ENCODE measurements around the gene HMCN1.
"Not testable (repeated sequence)": the region's sequence is repeated elsewhere in the genome, so short reads cannot be mapped to it uniquely, and the experiment has no call there.

HMCN1 gene

GRCh38 chr1:186155594-186155993 lies 421.4 kb downstream of the HMCN1 start:
- Mint-ChIP-seq H3K36me3 (ENCODE audit: low read depth) (no peaks in the 10 kb centered on the region), H3K27me3 (peaks cover 10% of the 10 kb centered on the region), H3K4me3 (no peak overlapping the region), H3K4me1 (ENCODE audit: low read depth) (no peaks in the 10 kb centered on the region), H3K27ac (no peak overlapping the region), H3K9me3 (no peaks in the 10 kb centered on the region)

DNA sequence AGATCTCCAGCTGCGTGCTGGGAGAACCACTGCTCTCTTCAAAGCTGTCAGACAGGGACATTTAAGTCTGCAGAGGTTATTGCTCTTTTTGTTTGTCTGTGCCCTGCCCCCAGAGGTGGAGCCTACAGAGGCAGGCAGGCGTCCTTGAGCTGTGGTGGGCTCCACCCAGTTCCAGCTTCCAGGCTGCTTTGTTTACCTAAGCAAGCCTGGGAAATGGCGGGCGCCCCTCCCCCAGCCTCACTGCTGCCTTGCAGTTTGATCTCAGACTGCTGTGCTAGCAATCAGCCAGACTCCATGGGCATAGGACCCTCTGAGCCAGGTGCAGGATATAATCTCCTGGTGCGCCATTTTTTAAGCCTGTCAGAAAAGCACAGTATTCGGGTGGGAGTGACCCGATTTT lies 428.7 kb downstream of the HMCN1 start:
- not testable (repeated sequence) for H3K4me1 Mint-ChIP-seq (ENCODE audit: low read depth); H3K27me3 Mint-ChIP-seq; H3K4me3 Mint-ChIP-seq; H3K27ac Mint-ChIP-seq; H3K9me3 Mint-ChIP-seq; H3K36me3 Mint-ChIP-seq (ENCODE audit: low read depth)

DNA sequence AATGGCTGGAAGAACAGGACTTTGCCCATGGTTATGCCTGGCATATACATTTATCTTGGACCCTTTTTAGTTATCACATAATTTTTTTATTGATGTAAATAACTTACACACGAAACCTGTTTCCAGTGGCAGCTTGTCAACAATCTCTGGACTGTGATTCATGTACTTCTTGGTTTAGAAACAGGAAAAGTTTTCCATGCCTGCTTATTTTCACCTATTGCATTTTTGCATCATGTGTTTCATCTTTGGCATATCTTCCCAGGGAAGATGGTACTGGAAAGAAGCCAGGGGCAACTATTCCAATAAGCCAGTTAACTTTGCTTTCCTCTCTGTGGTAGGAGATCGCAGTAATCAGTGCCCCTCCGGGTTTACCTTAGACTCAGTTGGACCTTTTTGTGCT lies 430.6 kb downstream of the HMCN1 start:
- Mint-ChIP-seq H3K4me3 (no peak overlapping the region), H3K27me3 (peaks cover 10% of the 10 kb centered on the region), H3K36me3 (ENCODE audit: low read depth) (no peaks in the 10 kb centered on the region), H3K9me3 (peaks cover 9% of the 10 kb centered on the region), H3K4me1 (ENCODE audit: low read depth) (no peaks in the 10 kb centered on the region), H3K27ac (no peak overlapping the region)

- peaks cover 9% of the 10 kb centered on the region for H3K9me3 Mint-ChIP-seq
- H3K27me3 Mint-ChIP-seq = peaks cover 10% of the 10 kb centered on the region
Measured at GRCh38 chr1:186165303-186165702, 431.1 kb downstream of the HMCN1 start.

GRCh38 chr1:186167096-186167668 lies 433.0 kb downstream of the HMCN1 start:
- Mint-ChIP-seq H3K4me3 (no peak overlapping the region), H3K36me3 (ENCODE audit: low read depth) (no peaks in the 10 kb centered on the region), H3K9me3 (peaks cover 4% of the 10 kb centered on the region), H3K27ac (no peak overlapping the region), H3K4me1 (ENCODE audit: low read depth) (no peaks in the 10 kb centered on the region), H3K27me3 (peaks cover 10% of the 10 kb centered on the region)

More at GRCh38 chr1:186165303-186165702, 431.1 kb downstream of the HMCN1 start:
- H3K36me3 Mint-ChIP-seq (ENCODE audit: low read depth) = no peaks in the 10 kb centered on the region
- no peak overlapping the region for H3K4me3 Mint-ChIP-seq
- H3K4me1 Mint-ChIP-seq (ENCODE audit: low read depth) = no peaks in the 10 kb centered on the region
- H3K27ac Mint-ChIP-seq = no peak overlapping the region

- H3K9me3 Mint-ChIP-seq = no peaks in the 10 kb centered on the region
- no peaks in the 10 kb centered on the region for H3K36me3 Mint-ChIP-seq (ENCODE audit: low read depth)
- H3K27me3 Mint-ChIP-seq = peaks cover 17% of the 10 kb centered on the region
- H3K4me1 Mint-ChIP-seq (ENCODE audit: low read depth) = no peaks in the 10 kb centered on the region
- H3K27ac Mint-ChIP-seq = no peak overlapping the region
- H3K4me3 Mint-ChIP-seq = no peak overlapping the region
Measured at GRCh38 chr1:186175588-186175987, 441.4 kb downstream of the HMCN1 start.

- H3K4me1 Mint-ChIP-seq (ENCODE audit: low read depth) = peaks cover 2% of the 10 kb centered on the region
- H3K9me3 Mint-ChIP-seq = no peaks in the 10 kb centered on the region
Measured at GRCh38 chr1:186178426-186179043, 444.3 kb downstream of the HMCN1 start.

GRCh38 chr1:186179231-186179630 lies 445.0 kb downstream of the HMCN1 start:
- H3K27ac Mint-ChIP-seq = no peak overlapping the region
- no peak overlapping the region for H3K4me3 Mint-ChIP-seq
- no peaks in the 10 kb centered on the region for H3K9me3 Mint-ChIP-seq
- peaks cover 20% of the 10 kb centered on the region for H3K27me3 Mint-ChIP-seq
- no peaks in the 10 kb centered on the region for H3K36me3 Mint-ChIP-seq (ENCODE audit: low read depth)
- peaks cover 9% of the 10 kb centered on the region for H3K4me1 Mint-ChIP-seq (ENCODE audit: low read depth)

More at GRCh38 chr1:186178426-186179043, 444.3 kb downstream of the HMCN1 start:
- no peak overlapping the region for H3K27ac Mint-ChIP-seq
- H3K36me3 Mint-ChIP-seq (ENCODE audit: low read depth) = no peaks in the 10 kb centered on the region
- H3K4me3 Mint-ChIP-seq = no peak overlapping the region
- H3K27me3 Mint-ChIP-seq = peaks cover 20% of the 10 kb centered on the region

GRCh38 chr1:186183219-186183618 lies 449.0 kb downstream of the HMCN1 start:
- Mint-ChIP-seq H3K27ac (no peak overlapping the region), H3K27me3 (peaks cover 23% of the 10 kb centered on the region), H3K4me1 (ENCODE audit: low read depth) (peaks cover 24% of the 10 kb centered on the region), H3K4me3 (no peak overlapping the region), H3K36me3 (ENCODE audit: low read depth) (no peaks in the 10 kb centered on the region), H3K9me3 (no peaks in the 10 kb centered on the region)

DNA sequence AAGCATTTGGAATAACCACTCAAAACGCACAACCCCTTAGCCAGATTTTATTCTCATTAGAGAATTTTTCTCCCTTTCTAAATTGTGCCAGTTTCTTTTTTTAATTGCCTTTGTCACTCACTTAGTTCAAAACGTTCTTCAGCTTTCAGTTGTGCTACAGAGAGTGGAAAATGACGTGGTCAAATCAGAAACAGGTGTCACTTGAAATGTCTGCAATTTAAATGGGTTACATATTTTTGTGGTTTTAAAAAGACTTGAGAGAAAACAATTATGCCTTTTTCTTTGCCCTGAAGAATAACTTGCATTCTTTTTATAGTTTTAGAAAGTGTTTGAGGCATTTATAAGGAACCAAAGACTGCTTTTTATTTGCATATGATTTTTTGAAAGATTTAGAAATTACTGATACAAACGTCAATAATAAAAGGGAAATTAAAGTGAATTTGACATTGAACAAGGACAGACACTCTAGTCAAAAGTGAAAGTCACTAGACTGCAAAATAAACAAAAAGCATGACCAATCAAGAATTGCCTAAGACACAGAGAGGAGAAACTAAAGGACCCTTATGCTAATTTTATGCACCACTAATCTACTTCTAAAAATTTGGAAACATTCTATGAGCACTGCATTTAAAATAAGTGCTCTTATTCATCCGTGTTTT lies 449.9 kb downstream of the HMCN1 start:
- no peak overlapping the region for H3K4me3 Mint-ChIP-seq

DNA sequence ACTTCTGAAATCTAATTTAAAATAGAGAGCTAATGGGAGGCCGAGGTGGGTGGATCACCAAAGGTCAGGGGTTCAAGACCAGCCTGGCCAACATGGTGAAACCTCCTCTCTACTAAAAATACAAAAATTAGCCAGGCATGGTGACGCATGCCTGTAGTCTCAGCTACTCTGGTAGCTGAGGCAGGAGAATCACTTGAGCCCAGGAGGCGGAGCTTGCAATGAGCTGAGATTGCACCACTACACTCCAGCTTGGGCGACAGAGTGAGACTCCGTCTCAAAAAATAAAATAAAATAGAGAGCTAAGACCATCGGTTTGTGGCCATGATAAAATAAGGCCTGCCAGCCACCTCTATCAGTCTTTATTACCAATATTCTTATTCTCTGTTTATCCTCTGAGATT lies 452.1 kb downstream of the HMCN1 start:
- not testable (repeated sequence) for H3K36me3 Mint-ChIP-seq (ENCODE audit: low read depth); H3K9me3 Mint-ChIP-seq; H3K27ac Mint-ChIP-seq; H3K4me3 Mint-ChIP-seq
- peaks cover 28% of the 10 kb centered on the region for H3K4me1 Mint-ChIP-seq (ENCODE audit: low read depth)
- H3K27me3 Mint-ChIP-seq = peaks cover 18% of the 10 kb centered on the region

More for the DNA sequence above, 449.9 kb downstream of the HMCN1 start:
- no peak overlapping the region for H3K27ac Mint-ChIP-seq
- H3K27me3 Mint-ChIP-seq = peaks cover 26% of the 10 kb centered on the region
- no peaks in the 10 kb centered on the region for H3K36me3 Mint-ChIP-seq (ENCODE audit: low read depth)
- no peaks in the 10 kb centered on the region for H3K9me3 Mint-ChIP-seq
- peaks cover 28% of the 10 kb centered on the region for H3K4me1 Mint-ChIP-seq (ENCODE audit: low read depth)

GRCh38 chr1:186187601-186188000 lies 453.4 kb downstream of the HMCN1 start:
- Mint-ChIP-seq H3K27ac (peak overlapping the region; percentile 38), H3K9me3 (no peaks in the 10 kb centered on the region), H3K4me3 (no peak overlapping the region), H3K27me3 (peaks cover 18% of the 10 kb centered on the region), H3K36me3 (ENCODE audit: low read depth) (no peaks in the 10 kb centered on the region), H3K4me1 (ENCODE audit: low read depth) (peaks cover 28% of the 10 kb centered on the region)

GRCh38 chr1:186188004-186188539 lies 453.9 kb downstream of the HMCN1 start:
- no peaks in the 10 kb centered on the region for H3K9me3 Mint-ChIP-seq
- H3K4me3 Mint-ChIP-seq = no peak overlapping the region
- H3K27ac Mint-ChIP-seq = peak overlapping the region; percentile 67
- H3K4me1 Mint-ChIP-seq (ENCODE audit: low read depth) = peaks cover 28% of the 10 kb centered on the region
- H3K27me3 Mint-ChIP-seq = peaks cover 18% of the 10 kb centered on the region
- no peaks in the 10 kb centered on the region for H3K36me3 Mint-ChIP-seq (ENCODE audit: low read depth)

DNA sequence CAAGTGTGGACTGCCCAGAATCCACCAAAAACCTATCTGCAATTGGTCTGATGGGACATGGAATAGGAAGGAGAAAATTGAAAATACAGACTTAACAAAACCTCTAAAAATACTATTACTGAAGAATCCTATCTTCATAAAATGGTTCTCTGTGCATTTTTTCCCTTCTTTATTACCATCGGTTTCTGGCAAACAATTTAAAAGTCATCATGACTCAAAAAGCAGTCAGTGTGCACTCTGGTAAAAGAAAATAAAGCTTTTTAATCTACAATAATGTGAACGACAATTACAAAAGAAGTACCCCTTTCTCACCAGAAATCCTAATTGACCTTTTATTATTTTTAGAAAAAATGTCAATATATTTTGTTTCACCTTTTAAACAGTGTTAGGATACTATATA lies 454.5 kb downstream of the HMCN1 start:
- Mint-ChIP-seq H3K4me3 (no peak overlapping the region), H3K36me3 (ENCODE audit: low read depth) (no peaks in the 10 kb centered on the region), H3K27me3 (peaks cover 18% of the 10 kb centered on the region), H3K4me1 (ENCODE audit: low read depth) (peaks cover 24% of the 10 kb centered on the region), H3K27ac (no peak overlapping the region), H3K9me3 (no peaks in the 10 kb centered on the region)

GRCh38 chr1:186189156-186189555 lies 455.0 kb downstream of the HMCN1 start:
- no peaks in the 10 kb centered on the region for H3K36me3 Mint-ChIP-seq (ENCODE audit: low read depth)
- H3K9me3 Mint-ChIP-seq = no peaks in the 10 kb centered on the region
- peaks cover 18% of the 10 kb centered on the region for H3K27me3 Mint-ChIP-seq
- H3K27ac Mint-ChIP-seq = no peak overlapping the region
- peaks cover 20% of the 10 kb centered on the region for H3K4me1 Mint-ChIP-seq (ENCODE audit: low read depth)
- no peak overlapping the region for H3K4me3 Mint-ChIP-seq
